Suprapubic skin (tissue), 4 donors: ENCODE measurements around the gene MTG1. TPM values are rescaled to one million over a fixed set of nuclear protein-coding genes. Genes with fewer than 3 reads are reported as not detected.

ENCODE experiments used
- DNase-seq, 2 donors: peaks; one replicate each; pipeline ENCODE4 v3.0.0-alpha.2; 2019; ENCODE audit warnings: low spot score in 2 of 2
- H3K27ac ChIP-seq: fragments of 200-600 bp; sonication (generic); one replicate; pipeline ENCODE4 v1.5.1; 2019
- H3K27me3 ChIP-seq: fragments of 200-600 bp; sonication (generic); one replicate; pipeline ENCODE4 v1.5.1; 2019
- H3K36me3 ChIP-seq: fragments of 200-600 bp; sonication (generic); one replicate; pipeline ENCODE4 v1.5.1; 2019
- H3K4me1 ChIP-seq: fragments of 200-600 bp; sonication (generic); one replicate; pipeline ENCODE4 v1.5.1; 2019
- H3K4me3 ChIP-seq: fragments of 200-600 bp; sonication (generic); one replicate; pipeline ENCODE4 v1.5.1; 2019; ENCODE audit warnings: mild to moderate bottlenecking
- H3K9me3 ChIP-seq: fragments of 200-600 bp; sonication (generic); one replicate; pipeline ENCODE4 v1.5.1; 2019
- CTCF ChIP-seq, 2 donors: fragments of 200-600 bp in 1 of 2; fragments of 450-650 bp in 1 of 2; sonication (generic) in 1 of 2; IDR thresholded peaks; one replicate each; pipeline ENCODE4 v1.5.1; 2016 to 2019; ENCODE audit warnings: antibody characterized with exemption in 2 of 2, mild to moderate bottlenecking in 1 of 2, moderate library complexity in 1 of 2
- EP300 ChIP-seq: sonication (generic); formaldehyde crosslinking; IDR thresholded peaks from one replicate; pipeline ENCODE4 v1.6.1; 2017; ENCODE audit warnings: antibody characterized with exemption
- POLR2A ChIP-seq, 2 donors: fragments of 450-650 bp; IDR thresholded peaks; one replicate each; pipeline ENCODE4 v1.6.1; 2017; ENCODE audit warnings: antibody characterized with exemption in 2 of 2, mild to moderate bottlenecking in 2 of 2, moderate library complexity in 2 of 2
- POLR2AphosphoS5 ChIP-seq, 3 donors: sonication (generic); formaldehyde crosslinking; IDR thresholded peaks; one replicate each; pipeline ENCODE4 v1.6.1; 2017; ENCODE audit warnings: antibody characterized with exemption in 3 of 3
- WGBS: methylation state at CpG from one replicate; pipeline ENCODE4 v1.1.5; 2018; 5-methylcytosine and 5-hydroxymethylcytosine counted together
- total RNA-seq, 4 donors: library from RNA; depleted of rRNA; stranded (reverse); fragments of >200 nt; gene quantifications; one replicate each; pipeline ENCODE4 v1.1.0, GENCODE V29; 2016

Gene MTG1
- total RNA-seq, 4 donors from 2014 or later, result 20.5 to 79.7 (median 36.0) TPM

DNA sequence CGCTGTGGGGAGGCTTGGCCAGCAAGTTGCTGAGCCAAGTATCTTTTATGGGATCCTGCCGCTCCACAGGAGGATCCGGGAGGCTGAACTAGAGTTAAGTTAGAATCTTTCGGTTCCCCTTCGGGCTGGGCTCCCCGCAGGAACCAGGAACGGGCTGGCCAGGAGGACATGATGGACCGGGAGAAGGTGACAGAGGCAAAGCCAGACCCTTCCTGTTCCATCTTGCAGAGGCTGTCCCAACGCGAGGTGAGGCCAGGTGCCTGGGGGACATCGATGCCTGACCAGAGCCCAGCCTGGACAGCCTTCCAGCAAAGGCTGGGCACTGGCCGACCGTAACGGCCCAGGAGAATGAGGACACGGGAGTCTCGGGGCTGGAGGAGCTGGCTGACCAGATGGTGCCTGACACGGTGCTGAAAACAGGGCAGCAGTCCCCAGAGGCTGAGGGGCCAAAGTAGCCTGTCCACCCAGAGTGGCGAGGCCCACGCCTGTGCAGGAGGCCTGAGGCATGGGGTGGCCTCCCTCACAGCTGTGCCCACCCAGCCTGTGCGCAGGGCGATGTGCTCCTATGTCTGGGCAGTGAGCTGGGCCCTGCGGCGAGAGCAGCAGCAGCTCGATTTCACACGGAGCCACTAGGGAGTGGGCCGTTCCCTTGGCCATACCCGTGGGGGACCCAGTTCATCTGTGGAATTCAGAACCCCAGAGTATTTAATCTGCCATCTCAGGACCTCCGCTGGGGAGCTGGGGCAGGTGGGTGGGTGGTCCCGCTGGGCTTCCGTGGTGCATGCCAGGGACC is 16.7 kb upstream of the MTG1 start:
- H3K9me3 ChIP-seq, result no peaks in the 10 kb centered on the region
- TF ChIP-seq CTCF (IDR thresholded peaks at IDR 0.05) (no peak), EP300 (no peak), POLR2A (IDR thresholded peaks at IDR 0.05) (no peak), POLR2AphosphoS5 (IDR thresholded peaks at IDR 0.05) (no peak)
- H3K36me3 ChIP-seq, result no peaks in the 10 kb centered on the region
- no peaks in the 10 kb centered on the region for H3K27me3 ChIP-seq
- H3K4me1 ChIP-seq, result peaks cover 32% of the 10 kb centered on the region
- 60% methylated on average over 3 of the region's 30 CpGs for WGBS
- DNase-seq, result no peak
- no peak overlapping the region for H3K27ac ChIP-seq
- no peak overlapping the region for H3K4me3 ChIP-seq

DNA sequence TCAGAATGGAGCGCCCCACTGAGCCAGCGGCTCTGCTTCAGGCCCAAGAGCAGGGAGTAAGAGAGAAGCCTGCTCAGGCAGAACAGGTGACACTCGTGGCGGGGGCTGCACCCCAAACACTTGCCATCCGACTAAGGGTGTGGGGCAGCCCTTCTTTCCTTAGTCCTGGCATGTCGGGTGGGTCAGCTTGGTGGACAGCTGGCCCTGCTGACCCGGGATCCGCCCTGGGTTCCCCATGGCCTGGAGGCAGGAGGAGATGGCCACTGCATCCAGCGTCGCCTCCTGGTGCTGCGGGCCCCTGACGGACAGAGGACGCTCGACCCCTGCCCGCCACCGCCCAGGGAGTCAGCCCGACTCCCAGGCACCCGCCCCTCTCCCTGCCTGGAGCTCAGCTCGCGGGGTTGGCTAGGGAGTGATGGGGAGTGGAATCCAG is 16.1 kb upstream of the MTG1 start:
- Histone ChIP-seq H3K27me3 (no peaks in the 10 kb centered on the region), H3K4me3 (peak overlapping the region; percentile 92), H3K27ac (peak overlapping the region; percentile 82), H3K4me1 (peaks cover 26% of the 10 kb centered on the region), H3K36me3 (no peaks in the 10 kb centered on the region), H3K9me3 (no peaks in the 10 kb centered on the region)
- TF ChIP-seq CTCF (IDR thresholded peaks at IDR 0.05), result no peak
- TF ChIP-seq POLR2A (IDR thresholded peaks at IDR 0.05), result no peak
- no peak for TF ChIP-seq POLR2AphosphoS5 (IDR thresholded peaks at IDR 0.05)
- no peak for TF ChIP-seq EP300
- no peak for DNase-seq
- 50% methylated on average over 4 of the region's 20 CpGs for WGBS

DNA sequence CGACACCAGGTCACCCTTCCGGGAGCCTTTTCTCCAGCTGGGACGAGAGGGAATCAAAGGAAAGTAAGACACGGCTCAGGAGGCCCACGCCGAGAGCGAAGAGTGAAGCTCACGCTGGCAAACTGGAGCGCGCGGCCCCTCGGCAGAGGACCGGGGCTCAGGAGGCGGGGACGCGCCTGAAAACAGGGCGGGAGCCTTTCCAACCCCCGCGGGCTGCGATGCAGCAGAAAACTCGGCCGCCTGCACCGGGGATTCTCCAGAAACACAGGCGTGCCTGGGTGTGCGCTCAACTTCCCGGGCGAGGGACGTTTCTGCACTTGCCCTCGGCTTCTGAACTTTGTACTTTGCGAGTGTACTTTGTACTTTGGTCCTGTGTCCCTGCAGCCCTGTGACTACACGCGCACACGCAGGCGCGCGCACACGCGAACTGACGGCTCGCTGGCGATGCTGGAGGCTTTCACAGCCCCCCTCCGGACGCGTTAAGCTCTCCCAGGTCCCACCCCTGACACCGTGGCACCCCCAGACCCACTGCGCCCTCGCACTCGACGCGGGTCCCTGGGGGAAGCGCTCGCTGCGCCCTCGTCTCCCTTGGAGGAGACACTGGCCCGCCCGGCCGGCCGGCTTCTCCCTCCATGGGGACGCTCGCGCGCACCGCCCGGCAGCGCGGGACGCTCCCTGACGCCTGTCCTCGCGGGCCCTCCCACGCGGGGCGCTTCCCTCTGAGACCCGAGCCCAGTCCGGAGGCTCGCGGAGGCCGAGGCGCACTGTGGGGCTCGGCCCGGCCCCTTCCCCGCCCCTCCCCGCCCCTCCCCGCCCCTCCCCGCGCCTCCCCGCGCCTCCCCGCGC is 15.5 kb upstream of the MTG1 start:
- 0% methylated on average over 28 of the region's 90 CpGs for WGBS
- Histone ChIP-seq H3K9me3 (no peaks in the 10 kb centered on the region), H3K4me3 (peak overlapping the region; percentile 92), H3K4me1 (peaks cover 26% of the 10 kb centered on the region), H3K27ac (peak overlapping the region; percentile 82), H3K36me3 (no peaks in the 10 kb centered on the region), H3K27me3 (no peaks in the 10 kb centered on the region)
- DNase-seq, result peak in 1 of 2 donors; percentile 83
- TF ChIP-seq POLR2A (IDR thresholded peaks at IDR 0.05) (no peak), EP300 (no peak), CTCF (IDR thresholded peaks at IDR 0.05) (no peak), POLR2AphosphoS5 (IDR thresholded peaks at IDR 0.05) (no peak)

- Histone ChIP-seq H3K9me3 (no peaks in the 10 kb centered on the region), H3K27me3 (no peaks in the 10 kb centered on the region), H3K4me3 (peak within 1 kb of the TSS; percentile 92), H3K27ac (peak within 1 kb of the TSS; percentile 82), H3K36me3 (peaks cover 8% of the 10 kb centered on the region), H3K4me1 (peaks cover 20% of the 10 kb centered on the region)
- no CpG with 5 or more reads among the region's 78 CpGs for WGBS
- peak in 1 of 2 donors; percentile 85 for DNase-seq
- TF ChIP-seq POLR2AphosphoS5 (IDR thresholded peaks at IDR 0.05), result no peak
- no peak for TF ChIP-seq CTCF (IDR thresholded peaks at IDR 0.05)
- TF ChIP-seq POLR2A (IDR thresholded peaks at IDR 0.05), result no peak
- no peak for TF ChIP-seq EP300
Observed at GRCh38 chr10:133379152-133379800, 14.7 kb upstream of the MTG1 start, which contains the start of gene PAOX. TSS of gene PAOX (plus strand) at chr10:133379262. CDS start at chr10:133379317, 55 bp downstream.
